Hematopoietic multipotent progenitor cell treated with erythropoietin and hydrocortisone succinate and interleukin-3 and kit ligand, for 15 days (in vitro differentiated cells): ENCODE measurements around the gene OSBPL2.

Experiments used
- DNase-seq: peaks from one replicate; pipeline ENCODE4 v3.0.0-alpha.2; 2015; ENCODE audit warnings: low spot score

The OSBPL2 gene

DNA sequence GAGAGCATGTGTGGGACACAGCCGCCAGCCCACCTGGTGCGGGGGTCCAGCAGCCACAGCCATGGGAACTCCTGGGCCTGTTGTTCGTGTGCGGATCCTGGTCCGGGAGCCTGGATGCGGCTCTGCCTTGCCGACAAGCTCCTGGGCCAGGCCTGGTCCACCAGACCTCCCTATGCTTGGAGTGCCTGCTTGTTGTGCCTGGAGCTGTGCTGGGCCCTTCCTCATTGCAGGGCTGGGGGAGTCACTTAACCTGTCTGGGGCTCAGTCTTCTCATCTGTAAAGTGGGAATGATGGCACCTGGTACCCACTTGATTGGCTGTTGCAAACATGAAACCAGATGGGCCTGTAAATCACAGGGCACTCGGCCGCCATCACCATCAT is 2.6 kb upstream of the OSBPL2 start:
- no peak for DNase-seq

DNA sequence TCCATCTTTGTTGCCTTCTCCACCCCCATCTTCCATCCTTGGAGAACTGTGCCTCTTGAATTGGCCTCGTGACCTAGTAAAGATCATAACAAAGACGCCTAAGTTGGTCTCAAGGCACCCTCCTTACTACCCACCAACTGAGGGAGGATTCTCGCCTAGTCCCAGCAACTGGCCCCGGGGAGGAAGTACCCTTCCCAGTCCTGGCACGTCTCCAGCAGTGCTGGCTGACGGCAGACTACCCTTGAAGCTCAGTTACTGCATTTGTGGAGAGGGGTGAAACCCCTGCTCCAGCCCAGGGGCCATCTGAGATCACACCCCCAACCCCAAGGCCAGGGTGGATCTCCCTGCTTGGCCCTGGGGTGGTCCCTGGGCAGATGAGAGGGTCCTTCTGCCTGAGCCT is 2.1 kb upstream of the OSBPL2 start:
- no peak for DNase-seq

DNA sequence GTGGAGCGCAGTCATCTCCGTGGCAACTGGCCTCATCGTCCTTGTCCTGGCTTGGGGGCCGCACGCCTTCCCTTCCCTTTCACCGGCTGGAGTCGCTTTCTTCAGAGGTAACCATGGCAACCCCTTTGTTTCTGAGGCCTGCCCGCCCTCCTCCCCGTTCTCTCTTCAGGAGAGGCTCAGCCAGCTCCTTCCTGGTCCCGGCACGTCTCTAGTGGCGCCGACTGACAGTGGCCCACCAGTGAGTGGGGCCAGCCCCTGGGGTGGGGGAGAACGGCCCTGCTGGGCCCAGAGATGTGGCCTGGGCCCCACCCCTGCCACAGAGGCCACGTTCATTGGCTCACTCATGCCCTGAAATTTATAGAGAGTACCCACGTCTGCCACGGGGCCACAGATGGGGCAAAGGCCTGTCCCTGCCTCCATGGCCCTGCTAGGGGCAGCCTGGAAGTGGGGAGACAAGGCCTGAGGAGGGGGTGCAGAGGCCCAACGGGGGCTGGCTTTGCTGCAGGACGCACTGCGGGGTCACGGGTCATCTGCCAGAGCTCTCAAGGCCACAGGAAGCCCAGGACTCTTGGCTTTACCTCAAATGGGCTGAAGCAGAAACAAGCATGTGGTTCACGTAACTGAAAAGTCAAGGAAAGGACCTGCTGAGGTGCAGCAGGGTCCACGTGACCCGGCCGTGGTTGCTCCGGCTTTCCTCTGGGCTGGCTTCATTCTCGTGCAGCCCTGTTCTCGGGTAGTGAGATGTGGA is 1.4 kb upstream of the OSBPL2 start:
- peak; percentile 32 for DNase-seq

DNA sequence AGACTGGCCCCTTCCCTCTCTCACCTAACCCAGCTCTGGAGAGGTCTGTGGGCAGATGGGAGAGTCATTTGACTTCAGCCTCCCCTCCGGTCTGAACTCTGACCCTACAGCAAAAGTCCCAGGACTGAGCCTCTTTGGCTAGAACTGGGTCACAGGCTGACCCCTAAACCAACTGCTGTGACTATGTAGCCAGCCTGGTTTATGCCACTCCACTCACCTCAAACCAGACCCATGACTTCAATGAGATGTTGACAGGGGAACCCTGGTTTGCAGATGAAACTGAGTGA is 864 bp upstream of the OSBPL2 start:
- no peak for DNase-seq

DNA sequence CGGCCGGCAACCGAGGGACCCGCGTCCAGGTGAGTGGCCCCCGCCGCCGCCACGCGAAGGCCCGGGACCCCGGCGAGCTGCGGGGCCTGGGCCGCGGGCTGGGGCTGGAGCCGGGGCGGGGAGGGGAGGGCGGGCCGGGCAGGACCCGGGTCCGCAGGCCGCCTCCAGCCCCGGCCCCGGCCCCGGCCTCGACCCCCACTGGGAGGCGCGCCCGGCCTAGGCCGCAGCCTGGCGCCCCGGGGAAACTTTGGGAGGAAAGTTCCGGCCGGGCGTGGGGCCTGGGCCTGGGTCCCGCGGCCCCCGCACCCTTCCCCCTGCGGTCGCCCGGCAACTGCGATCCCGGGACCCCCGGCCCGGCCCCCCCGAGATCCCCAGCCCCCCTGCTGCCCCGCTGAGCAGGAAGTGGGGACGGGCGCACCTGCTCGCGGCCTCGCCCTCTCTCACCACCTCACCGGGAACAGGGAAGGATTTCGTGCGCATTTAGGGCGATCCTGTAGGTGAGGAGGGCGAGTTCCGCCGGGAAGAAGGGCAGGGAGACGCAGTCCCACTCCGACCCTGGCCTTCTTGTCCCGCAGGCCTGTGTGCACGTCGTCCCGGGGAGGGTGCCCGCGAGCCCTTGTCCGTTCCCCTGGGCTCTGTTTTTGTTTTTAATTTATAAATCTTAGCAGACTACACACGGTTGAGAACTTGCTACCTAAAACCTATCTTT is 402 bp downstream of the OSBPL2 start:
- DNase-seq = peak; percentile 20

DNA sequence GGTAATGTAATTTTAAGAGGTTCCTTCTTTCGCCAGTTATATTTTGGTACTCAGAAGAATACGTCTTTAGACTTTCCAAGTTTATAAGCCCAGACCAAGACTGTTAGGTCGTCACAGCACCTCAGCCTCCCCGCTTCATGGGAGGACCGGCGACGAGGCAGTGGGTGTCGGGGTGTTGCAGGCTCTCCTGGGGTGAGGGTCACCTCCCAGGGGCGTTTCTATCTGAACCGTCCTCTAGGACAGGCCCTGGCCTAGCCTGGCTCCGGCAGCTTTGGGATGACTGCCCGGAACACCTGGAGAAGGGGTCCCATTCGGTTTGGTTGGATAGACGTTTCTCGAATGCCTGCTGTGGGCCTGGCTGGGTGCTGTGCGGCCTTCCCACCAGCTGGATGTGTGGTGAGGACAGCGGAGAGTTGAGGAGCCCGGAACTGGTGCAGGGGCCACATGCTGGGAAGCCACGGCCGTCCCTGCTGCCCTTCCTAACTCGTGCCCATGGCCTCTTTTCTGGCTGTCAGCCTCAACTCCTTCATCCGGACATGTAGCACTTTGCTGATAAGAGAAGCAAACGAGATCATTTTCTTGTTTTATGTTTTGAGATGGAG is 1.1 kb downstream of the OSBPL2 start:
- no peak for DNase-seq

DNA sequence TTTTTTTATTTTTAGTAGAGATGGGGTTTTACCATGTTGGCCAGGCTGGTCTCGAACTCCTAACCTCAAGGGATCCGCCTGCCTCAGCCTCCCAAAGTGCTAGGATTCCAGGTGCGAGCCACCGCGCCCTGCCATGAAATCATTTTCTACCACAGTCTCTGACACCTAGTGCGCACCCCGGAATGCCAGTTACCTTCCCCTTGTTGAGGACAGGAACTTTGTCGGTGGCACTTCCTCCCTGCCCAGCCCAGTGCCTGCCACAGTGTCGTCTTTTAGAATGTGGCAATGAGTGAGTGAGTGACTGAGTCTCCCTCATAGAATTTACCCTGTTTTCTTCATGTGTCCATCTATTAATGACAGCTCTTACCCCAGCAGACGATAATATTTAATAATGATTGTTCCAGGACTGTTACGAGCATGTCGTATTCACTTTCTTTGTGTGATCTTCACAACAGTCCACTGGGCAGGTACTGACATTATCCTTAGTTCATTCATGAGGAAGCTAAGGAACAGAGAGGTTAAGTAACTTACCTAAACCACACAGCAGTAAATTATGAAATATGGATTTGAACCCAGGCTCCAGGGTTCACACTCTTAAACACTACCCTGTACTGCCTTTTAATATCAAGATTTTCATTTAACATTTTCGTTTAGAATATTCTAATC is 1.8 kb downstream of the OSBPL2 start:
- no peak for DNase-seq

DNA sequence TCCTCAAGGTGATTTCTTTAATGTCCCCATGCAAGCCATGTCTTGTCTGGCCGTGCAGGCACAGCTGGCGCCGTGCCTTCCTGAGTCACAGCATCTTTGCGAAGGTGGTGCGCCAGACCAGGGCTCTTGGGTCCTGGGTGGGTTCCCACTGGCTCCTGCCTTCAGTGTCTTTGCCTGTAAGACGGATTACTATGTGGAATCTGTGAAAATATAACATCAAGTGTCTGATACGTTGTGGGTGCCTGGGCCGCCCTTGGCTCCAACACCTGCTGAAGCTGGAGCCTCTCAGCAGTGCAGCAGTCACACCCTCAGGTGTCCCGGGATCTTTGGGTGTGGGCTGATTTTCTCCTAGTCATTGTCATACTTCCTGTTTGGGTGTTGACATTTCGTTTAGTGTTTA is 3.2 kb downstream of the OSBPL2 start:
- DNase-seq = no peak

DNA sequence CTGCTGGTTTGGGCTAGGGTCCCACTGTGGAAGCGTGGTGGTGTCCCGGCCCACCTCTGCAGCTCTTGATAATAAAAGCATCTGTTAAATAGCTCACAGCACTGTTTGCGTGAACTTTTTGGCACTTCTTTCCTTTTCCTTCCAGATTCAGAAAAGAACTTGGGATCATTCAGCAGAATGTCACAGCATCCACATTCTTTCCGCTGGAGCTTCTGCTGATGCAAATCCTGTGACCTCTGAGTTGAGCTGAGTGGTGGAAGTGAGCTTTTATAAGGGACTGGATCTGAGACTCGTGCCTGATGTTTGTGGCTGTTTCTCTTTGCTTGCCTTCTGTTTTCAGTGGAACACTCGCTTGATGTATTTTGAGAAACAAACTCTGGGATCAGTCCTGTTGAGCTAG is 3.9 kb downstream of the OSBPL2 start:
- no peak for DNase-seq

DNA sequence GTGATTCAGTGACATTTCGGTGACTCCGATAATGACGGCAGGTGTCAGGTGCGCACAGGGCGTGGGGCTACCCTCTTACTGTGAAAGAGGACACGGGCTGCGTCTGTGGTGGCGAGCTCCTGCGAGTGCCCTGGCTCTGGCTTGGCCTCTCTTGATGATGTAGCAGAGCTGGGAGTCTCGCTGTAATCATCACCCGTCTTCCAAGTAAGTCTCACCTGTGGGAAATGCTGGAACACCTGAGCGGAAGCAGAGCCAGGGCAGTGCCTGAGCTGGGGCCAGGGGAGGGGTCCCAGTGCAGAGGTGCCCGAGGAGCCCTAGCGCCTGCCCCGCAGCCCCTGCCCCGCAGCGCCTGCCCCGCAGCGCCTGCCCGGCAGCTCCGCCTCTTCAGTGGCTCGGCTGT is 4.8 kb downstream of the OSBPL2 start:
- no peak for DNase-seq

DNA sequence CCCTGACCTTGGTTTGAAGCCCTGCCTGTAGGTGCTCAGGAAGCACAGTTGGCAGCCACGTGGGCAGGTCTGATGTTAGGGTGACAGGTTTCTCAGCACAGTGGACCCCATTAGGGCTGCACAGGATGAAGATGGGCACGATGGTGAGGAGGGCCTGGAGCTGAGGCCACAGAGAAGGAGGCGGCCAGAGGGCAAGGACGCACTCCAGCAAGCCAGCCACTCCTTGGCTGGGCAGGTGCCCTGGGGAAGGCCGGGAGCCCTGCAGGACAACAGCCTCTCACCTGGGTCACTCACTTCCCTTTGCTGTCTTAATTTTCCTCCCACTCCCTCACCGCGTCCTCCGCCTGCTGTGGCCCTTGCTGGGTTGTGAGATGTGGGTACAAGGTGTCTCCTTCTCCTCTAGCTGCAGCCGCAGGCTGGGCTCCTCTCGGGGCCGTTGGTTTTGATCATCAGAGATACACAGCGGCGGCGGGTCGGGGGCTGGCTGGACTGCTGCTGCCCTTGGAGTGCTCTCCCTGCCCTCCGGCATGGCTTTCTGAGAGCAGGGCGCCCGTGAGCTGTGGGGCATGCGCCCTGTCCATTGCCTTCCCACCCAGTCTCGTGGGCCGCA is 5.7 kb downstream of the OSBPL2 start:
- no peak for DNase-seq

DNA sequence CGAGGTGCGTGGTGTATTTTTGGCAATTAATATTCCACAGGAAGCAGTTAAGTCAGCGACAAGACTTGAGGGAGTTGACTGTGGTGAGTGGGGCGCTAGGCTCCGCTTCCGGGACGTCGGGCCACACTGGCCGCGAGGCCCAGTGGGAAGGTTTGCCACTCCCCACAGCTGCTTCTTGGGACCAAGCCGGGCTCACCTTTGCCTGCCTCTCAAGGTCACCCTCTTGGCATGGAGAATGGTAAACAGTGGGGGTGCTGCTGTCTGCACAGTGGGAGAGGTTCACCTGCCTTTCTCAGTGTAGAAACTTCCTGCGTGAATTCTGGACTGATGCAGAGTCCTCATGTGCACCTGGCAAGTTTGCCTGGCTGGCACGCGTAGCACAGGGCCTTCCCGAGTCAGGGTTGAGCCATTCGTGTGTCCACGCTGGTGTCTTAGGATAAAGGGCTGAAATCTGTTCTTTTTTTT is 6.4 kb downstream of the OSBPL2 start:
- DNase-seq = no peak

DNA sequence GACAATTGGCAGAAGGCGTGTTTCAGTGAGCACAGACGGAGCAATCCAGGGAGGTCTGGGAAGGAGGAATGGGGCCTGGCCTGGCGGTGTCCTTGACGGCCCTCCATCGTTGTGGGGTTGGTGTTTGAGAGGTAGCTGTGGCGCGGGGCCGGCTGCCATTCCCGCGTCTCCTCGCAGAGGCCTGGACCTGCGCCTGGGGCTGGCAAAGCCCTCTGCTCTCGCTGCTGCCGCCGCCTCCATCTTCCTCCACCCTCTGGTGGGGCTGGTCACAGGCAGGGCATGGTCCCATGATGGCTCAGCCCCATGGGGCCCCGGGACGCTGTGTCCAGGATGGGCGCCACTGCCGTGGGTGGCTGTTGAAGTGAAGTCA is 7.6 kb downstream of the OSBPL2 start:
- DNase-seq = no peak

DNA sequence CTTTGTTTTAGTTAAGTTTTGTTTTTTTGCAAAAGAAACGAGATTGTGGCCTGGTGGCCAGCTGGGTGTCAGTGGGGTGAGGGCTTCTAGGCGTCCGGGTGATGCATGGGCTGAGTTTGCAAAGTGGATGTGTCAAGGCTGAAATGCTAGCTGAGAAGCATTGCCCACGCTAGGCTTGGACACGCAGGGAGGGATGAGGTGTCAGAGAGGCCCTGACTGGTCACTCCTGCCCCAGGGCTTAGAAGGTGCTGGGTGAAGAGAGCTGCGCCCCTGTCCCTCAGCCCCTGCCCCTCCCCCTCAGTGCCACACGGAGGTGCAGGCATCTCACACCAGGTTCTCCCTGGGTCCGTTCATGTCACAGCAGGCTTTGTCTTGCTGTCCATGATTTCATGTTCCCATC is 8.1 kb downstream of the OSBPL2 start:
- no peak for DNase-seq

DNA sequence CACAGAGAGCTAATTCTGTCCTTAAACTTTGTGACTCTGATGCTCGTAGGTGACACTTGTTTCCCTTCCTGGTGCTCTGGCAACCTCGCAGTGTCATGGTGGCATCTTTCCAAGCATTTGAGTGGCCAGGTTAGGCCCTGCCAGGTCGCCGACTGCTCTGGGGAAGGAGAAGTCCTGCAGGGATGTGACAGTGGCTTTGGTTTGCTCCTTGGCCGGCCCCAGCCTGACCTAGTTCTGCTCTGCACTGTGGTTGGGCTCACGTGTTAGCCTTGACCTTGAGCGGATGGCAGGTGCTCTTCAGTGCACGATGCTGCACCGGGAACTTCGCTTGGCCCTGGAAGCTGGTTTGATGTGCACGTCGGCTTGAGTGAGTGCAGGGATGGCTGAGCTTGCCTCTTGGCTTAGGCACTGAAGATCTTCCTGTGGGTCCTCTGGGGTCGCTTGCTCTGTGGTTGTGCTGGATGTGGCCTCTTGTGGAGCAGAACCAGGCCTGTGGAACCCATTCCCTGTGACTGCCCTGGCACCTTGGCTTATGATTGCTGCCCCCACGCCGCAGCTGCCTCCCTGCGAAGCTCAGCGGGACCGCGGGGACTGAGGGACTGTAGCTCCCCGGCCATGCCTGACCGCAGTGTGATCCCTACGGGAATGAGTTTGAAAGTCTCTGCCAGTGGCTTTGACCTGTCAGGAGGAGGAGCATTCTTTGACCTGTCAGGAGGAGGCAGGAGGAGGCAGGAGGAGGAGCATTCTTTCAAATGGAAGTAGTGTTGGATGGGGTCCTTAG is 8.7 kb downstream of the OSBPL2 start:
- DNase-seq = no peak

DNA sequence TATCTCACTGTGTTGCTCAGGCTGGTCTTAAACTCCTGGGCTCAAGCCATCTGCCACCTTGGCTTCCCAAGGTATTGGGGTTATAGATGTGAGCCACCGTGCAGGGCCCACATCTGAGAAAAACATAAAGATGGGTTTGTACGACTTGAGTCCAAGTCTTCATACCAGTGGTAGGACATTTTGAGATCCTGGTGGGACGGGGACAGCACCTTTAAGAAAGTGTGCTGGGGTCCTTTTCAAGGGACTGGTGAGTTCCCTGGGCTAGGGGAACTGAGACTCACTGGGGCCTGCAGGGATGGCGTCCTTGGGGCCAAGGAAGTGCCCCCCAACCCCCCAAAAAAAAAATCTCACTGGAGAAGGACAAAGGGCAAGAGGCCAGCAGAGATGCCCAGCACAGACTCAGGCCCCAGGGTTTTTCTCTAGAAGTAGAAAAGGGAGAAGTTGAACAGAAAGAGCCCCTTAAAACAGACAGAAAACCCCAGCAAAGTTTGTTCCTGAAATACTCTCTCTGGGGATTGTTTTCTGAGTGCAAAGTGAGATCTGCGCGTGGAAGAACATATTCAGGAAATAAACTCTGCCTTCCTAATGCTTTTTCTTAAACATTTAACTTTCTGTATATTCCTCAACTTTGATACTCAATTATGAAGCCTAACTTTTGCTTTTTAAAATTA is 10.7 kb downstream of the OSBPL2 start:
- DNase-seq = no peak

DNA sequence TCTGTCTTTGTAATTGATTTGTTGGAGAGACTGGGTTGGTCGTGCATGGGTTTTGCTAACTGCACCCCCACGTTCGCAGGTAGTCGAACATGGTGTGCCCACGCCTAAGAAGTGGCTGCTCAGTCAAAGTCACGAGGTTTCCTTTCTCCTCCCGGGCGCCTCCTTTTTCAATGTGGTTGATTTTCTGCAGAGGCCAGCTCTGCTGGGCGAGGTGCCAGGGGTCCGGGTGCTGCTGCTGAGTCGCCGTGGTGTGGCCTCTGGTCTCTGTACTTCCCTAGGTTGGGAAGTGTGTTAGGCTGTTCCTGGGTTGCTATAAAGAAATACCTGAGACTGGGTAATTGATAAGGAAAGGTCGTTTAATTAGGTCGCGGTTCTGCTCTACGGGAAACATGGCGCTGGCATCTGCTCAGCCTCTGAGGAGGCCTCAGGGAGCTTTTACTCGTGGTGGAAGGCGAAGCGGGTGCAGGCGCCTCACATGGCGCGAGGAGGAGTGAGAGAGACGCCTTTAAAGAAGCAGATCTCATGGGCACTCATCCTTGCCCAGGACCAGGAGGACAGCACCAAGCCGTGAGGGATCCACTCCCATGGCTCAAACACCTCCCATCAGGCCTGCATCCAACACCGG is 14.1 kb downstream of the OSBPL2 start:
- no peak for DNase-seq

DNA sequence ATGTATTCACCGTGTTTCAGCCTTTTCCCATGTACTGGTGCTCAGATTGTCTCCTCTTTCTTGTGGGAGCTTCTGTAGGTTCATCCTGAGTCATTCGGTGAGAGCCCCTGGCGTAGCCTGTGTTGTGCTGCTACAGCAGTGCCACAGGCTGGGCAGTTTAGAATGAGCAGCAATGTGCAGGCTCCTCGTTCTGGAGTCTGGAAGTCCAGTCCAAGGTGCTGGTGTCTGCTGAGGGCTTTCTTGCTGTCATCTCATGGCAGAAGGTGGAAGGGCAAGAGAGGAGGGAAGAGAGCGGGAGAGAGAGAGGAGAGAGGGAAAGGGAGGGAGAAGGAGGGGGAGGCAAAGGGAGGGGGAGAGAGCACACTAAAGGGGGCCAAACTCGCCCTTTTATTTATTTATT is 15.1 kb downstream of the OSBPL2 start:
- no peak for DNase-seq

DNA sequence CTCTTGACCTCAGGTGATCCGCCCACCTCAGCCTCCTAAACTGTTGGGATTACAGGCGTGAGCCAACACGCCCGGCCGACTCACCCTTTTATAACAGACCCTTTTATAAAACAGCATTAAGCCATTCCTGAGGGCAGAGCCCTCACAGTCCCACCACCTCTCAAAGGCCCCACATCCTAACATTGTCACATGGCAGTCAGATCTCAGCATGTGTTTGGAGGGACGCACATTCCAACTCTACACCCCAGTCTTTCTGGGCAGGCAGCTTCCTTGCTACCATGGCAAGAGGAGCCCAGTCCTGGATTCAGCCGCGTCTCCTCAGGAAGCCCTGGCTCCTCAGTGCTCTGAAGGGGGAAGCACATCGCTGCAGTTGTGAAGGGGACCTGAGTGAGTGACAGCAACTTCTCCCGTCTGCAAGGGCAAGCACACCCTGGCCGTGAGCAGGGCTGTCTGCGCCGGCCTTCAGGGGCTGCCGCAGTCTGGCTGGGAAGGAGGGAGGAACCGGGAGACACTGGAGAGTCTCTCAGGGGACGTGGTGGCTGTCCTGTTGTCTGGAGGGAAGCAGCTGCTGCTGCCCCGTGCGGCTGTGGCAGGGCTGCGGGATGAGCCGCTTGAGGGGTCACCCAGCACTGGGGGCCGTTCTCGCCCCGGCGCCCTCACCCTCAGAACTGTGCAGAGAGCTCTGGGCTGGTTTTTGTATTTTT is 15.9 kb downstream of the OSBPL2 start:
- DNase-seq = no peak

DNA sequence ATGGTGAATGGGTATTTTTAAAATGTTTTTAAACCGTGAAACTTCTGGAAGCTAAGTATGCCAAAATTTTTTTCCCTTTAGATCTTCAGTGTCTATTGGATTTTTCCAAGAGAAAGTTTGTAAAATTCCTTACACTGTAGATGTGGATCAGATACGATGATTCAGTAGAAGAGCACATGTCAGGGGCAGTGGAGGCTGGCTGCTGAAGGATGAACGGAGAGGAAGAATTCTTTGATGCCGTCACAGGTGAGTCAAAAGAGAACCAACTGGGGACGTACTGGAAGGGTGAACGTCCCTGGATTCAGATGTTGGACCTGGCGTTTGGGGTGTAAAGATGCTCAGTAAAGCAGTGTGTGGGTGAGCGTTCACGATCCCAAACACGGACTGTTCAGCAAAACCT is 17.7 kb downstream of the OSBPL2 start:
- no peak for DNase-seq
